Tibial nerve (tissue), 4 donors: ENCODE results near the gene EBP. TPM values are rescaled to one million over a fixed set of nuclear protein-coding genes. Genes with fewer than 3 reads are reported as not detected.

Source experiments
- DNase-seq, 2 donors: peaks; one replicate each; pipeline ENCODE4 v3.0.0-alpha.2; 2019; ENCODE audit warnings: low spot score in 2 of 2
- H3K27ac ChIP-seq, 4 donors: fragments of 200-600 bp; sonication (generic) in 3 of 4; one replicate each; pipeline ENCODE4 v1.5.1; 2017 to 2019; ENCODE audit warnings: mild to moderate bottlenecking in 1 of 4
- H3K27me3 ChIP-seq, 2 donors: fragments of 200-600 bp; sonication (generic) in 1 of 2; one replicate each; pipeline versions ENCODE4 v1.5.1 to v1.6.0; 2017 to 2019
- H3K36me3 ChIP-seq, 3 donors: fragments of 200-600 bp; sonication (generic); one replicate each; pipeline ENCODE4 v1.5.1; 2018 to 2019
- H3K4me1 ChIP-seq, 4 donors: fragments of 200-600 bp; sonication (generic) in 3 of 4; one replicate each; pipeline ENCODE4 v1.5.1; 2017 to 2019
- H3K4me3 ChIP-seq, 4 donors: fragments of 200-600 bp; sonication (generic) in 3 of 4; one replicate each; pipeline ENCODE4 v1.5.1; 2017 to 2019; ENCODE audit warnings: mild to moderate bottlenecking in 1 of 4, moderate library complexity in 1 of 4
- H3K9me3 ChIP-seq, 4 donors: fragments of 200-600 bp; sonication (generic) in 3 of 4; one replicate each; pipeline ENCODE4 v1.5.1; 2017 to 2019
- CTCF ChIP-seq, 5 experiments: fragments of 200-600 bp in 3 of 5; fragments of 450-650 bp in 2 of 5; sonication (generic) in 3 of 5; IDR thresholded peaks; one replicate each; pipeline ENCODE4 v1.5.1; 2016 to 2019; ENCODE audit warnings: antibody characterized with exemption in 5 of 5, mild to moderate bottlenecking in 3 of 5, moderate library complexity in 2 of 5
- EP300 ChIP-seq, 2 donors: sonication (generic); formaldehyde crosslinking; IDR thresholded peaks; one replicate each; pipeline ENCODE4 v1.6.1; 2017; ENCODE audit warnings: antibody characterized with exemption in 2 of 2, mild to moderate bottlenecking in 1 of 2
- POLR2A ChIP-seq, 2 donors: fragments of 450-650 bp; IDR thresholded peaks; one replicate each; pipeline ENCODE4 v1.6.1; 2017; ENCODE audit warnings: antibody characterized with exemption in 2 of 2, mild to moderate bottlenecking in 2 of 2, moderate library complexity in 2 of 2
- WGBS, 2 donors: methylation state at CpG; one replicate each; pipeline ENCODE4 v1.1.5; 2018; 5-methylcytosine and 5-hydroxymethylcytosine counted together
- total RNA-seq, 4 donors: library from RNA; depleted of rRNA; stranded (reverse); fragments of >200 nt; gene quantifications; one replicate each; pipeline ENCODE4 v1.1.0, GENCODE V29; 2016

EBP gene
- total RNA-seq, 4 donors from 2014 or later, result 21.1 to 29.2 (median 23.6) TPM

- no peaks in the 10 kb centered on the region for H3K27me3 ChIP-seq
- no peak for DNase-seq
- TF ChIP-seq CTCF (IDR thresholded peaks at IDR 0.05), result no peak
- no peak for TF ChIP-seq EP300 (IDR thresholded peaks at IDR 0.05)
- TF ChIP-seq POLR2A (IDR thresholded peaks at IDR 0.05), result no peak
- H3K4me1 ChIP-seq, result no peaks in the 10 kb centered on the region
- WGBS, 2 donors, result 75 to 82% methylated on average over 8 to 10 of the region's 10 CpGs
- H3K27ac ChIP-seq, result no peak overlapping the region
- no peak overlapping the region for H3K4me3 ChIP-seq
- H3K9me3 ChIP-seq, result no peaks in the 10 kb centered on the region
- peaks cover 0 to 36% (median 0%) of the 10 kb centered on the region in 3 donors for H3K36me3 ChIP-seq
Measured at GRCh38 chrX:48487362-48487798, 34.2 kb upstream of the EBP start.

GRCh38 chrX:48488034-48488433 lies 33.6 kb upstream of the EBP start:
- Histone ChIP-seq H3K27me3 (no peaks in the 10 kb centered on the region), H3K27ac (no peak overlapping the region), H3K36me3 (peaks cover 0 to 30% (median 0%) of the 10 kb centered on the region in 3 donors), H3K4me3 (no peak overlapping the region), H3K9me3 (no peaks in the 10 kb centered on the region), H3K4me1 (no peaks in the 10 kb centered on the region)
- WGBS, 2 donors, result 90% methylated on average over 3 of the region's 3 CpGs; no CpG with 5 or more reads in 1 of the 2 donors
- no peak for TF ChIP-seq POLR2A (IDR thresholded peaks at IDR 0.05)
- TF ChIP-seq CTCF (IDR thresholded peaks at IDR 0.05), result no peak
- TF ChIP-seq EP300 (IDR thresholded peaks at IDR 0.05), result no peak
- no peak for DNase-seq

- Histone ChIP-seq H3K27me3 (no peaks in the 10 kb centered on the region), H3K4me3 (no peak overlapping the region), H3K9me3 (no peaks in the 10 kb centered on the region), H3K4me1 (no peaks in the 10 kb centered on the region), H3K27ac (no peak overlapping the region), H3K36me3 (peaks cover 0 to 17% (median 0%) of the 10 kb centered on the region in 3 donors)
- DNase-seq, result no peak
- WGBS, 2 donors, result 85 to 86% methylated on average over 9 of the region's 9 CpGs
- TF ChIP-seq CTCF (IDR thresholded peaks at IDR 0.05) (no peak), POLR2A (IDR thresholded peaks at IDR 0.05) (no peak), EP300 (IDR thresholded peaks at IDR 0.05) (no peak)
Measured at GRCh38 chrX:48489296-48489695, 32.3 kb upstream of the EBP start.

- H3K27me3 ChIP-seq, result no peaks in the 10 kb centered on the region
- no peaks in the 10 kb centered on the region for H3K4me1 ChIP-seq
- 75 to 88% methylated on average over 2 of the region's 2 CpGs for WGBS, 2 donors
- no peak overlapping the region for H3K4me3 ChIP-seq
- H3K27ac ChIP-seq, result no peak overlapping the region
- peaks cover 0 to 11% (median 0%) of the 10 kb centered on the region in 3 donors for H3K36me3 ChIP-seq
- no peaks in the 10 kb centered on the region for H3K9me3 ChIP-seq
- DNase-seq, result no peak
- TF ChIP-seq EP300 (IDR thresholded peaks at IDR 0.05) (no peak), POLR2A (IDR thresholded peaks at IDR 0.05) (no peak), CTCF (IDR thresholded peaks at IDR 0.05) (no peak)
Measured at GRCh38 chrX:48489892-48490291, 31.7 kb upstream of the EBP start.

- H3K27me3 ChIP-seq, result no peaks in the 10 kb centered on the region
- no peak for DNase-seq
- TF ChIP-seq CTCF (IDR thresholded peaks at IDR 0.05), result no peak
- TF ChIP-seq EP300 (IDR thresholded peaks at IDR 0.05), result no peak
- no peak for TF ChIP-seq POLR2A (IDR thresholded peaks at IDR 0.05)
- peaks cover 0 to 8% (median 0%) of the 10 kb centered on the region in 3 donors for H3K36me3 ChIP-seq
- no peak overlapping the region for H3K4me3 ChIP-seq
- 71 to 77% methylated on average over 6 to 8 of the region's 8 CpGs for WGBS, 2 donors
- H3K9me3 ChIP-seq, result no peaks in the 10 kb centered on the region
- H3K4me1 ChIP-seq, result no peaks in the 10 kb centered on the region
- H3K27ac ChIP-seq, result no peak overlapping the region
Measured at GRCh38 chrX:48490661-48491060, 30.9 kb upstream of the EBP start.
